Endothelial cell of umbilical vein (primary cell): ENCODE results near the gene FAM210A. TPM values are rescaled to one million over a fixed set of nuclear protein-coding genes. Genes with fewer than 3 reads are reported as not detected.

Source experiments
- BruUV-seq: library from RNA; stranded (reverse); fragments of 400-500 nt; replicated peaks from 2 replicates; lab custom pipeline; 2021; lab: Mats Ljungman, UMichigan
- CTCF ChIA-PET: fragments of 300-600, 350-600 bp; sonication (Branson Sonifier 250); formaldehyde crosslinking; loops from one replicate; lab custom pipeline; 2021; ENCODE audit warnings: antibody characterized with exemption, inconsistent platforms; lab: Charles Lee
- POLR2A ChIA-PET: fragments of 300-600, 350-600 bp; sonication (Branson Sonifier 250); formaldehyde crosslinking; loops from one replicate; lab custom pipeline; 2021; ENCODE audit warnings: antibody characterized with exemption, inconsistent platforms; lab: Charles Lee
- DNase-seq: peaks from one replicate; pipeline ENCODE4 v3.0.0-alpha.2; 2011; ENCODE audit warnings: low read depth, low spot score
- FAIRE-seq: peaks from 2 replicates; lab custom pipeline; 2011; peaks lifted over from hg19 to GRCh38; lab: Jason Lieb, UNC
- H2AFZ ChIP-seq: 2 replicates; pipeline ENCODE4 v1.6.0; 2012; ENCODE audit warnings: low read depth, low read length, control low read depth, inconsistent platforms
- H3K27ac ChIP-seq: 2 replicates; pipeline ENCODE4 v1.5.1; 2011; ENCODE audit warnings: low read depth, mild to moderate bottlenecking, control low read depth, low read length, moderate library complexity; ENCODE audit not compliant: insufficient read depth
- H3K27me3 ChIP-seq, 2 experiments: 2 replicates each; pipeline versions ENCODE4 v1.6.0 to v1.6.1; 2011; ENCODE audit warnings: low read length in 2 of 2, mixed read lengths in 1 of 2; ENCODE audit not compliant: control insufficient read depth in 2 of 2, insufficient read depth in 2 of 2
- H3K36me3 ChIP-seq, 2 experiments: 2 replicates in 1 of 2; 3 replicates in 1 of 2; pipeline ENCODE4 v1.5.1; 2011; ENCODE audit warnings: low read length in 2 of 2, mild to moderate bottlenecking in 1 of 2, moderate library complexity in 1 of 2; ENCODE audit not compliant: control insufficient read depth in 2 of 2, insufficient read depth in 2 of 2; ENCODE audit errors: extremely low read depth in 1 of 2
- H3K4me1 ChIP-seq: 3 replicates; pipeline ENCODE4 v1.5.1; 2011; ENCODE audit warnings: mild to moderate bottlenecking, low read length; ENCODE audit not compliant: control insufficient read depth, insufficient read depth; ENCODE audit errors: extremely low read depth
- H3K4me2 ChIP-seq: 2 replicates; pipeline ENCODE4 v1.6.1; 2011; ENCODE audit warnings: low read length, control low read depth, mixed read lengths; ENCODE audit not compliant: insufficient read depth
- H3K4me3 ChIP-seq, 3 experiments: fragments of 200-600 bp in 1 of 3; sonication (generic), shearing (Covaris generic) in 1 of 3; replicated peaks in 1 of 3; 2 replicates each; pipeline ENCODE4 v1.5.1; 2011 to 2016; ENCODE audit warnings: control low read depth in 3 of 3, low read length in 3 of 3, mild to moderate bottlenecking in 2 of 3, inconsistent platforms in 1 of 3, low read depth in 1 of 3, moderate library complexity in 1 of 3; ENCODE audit not compliant: insufficient read depth in 1 of 3
- H3K79me2 ChIP-seq: 2 replicates; pipeline ENCODE4 v1.6.0; 2012; ENCODE audit warnings: low read length, inconsistent platforms; ENCODE audit not compliant: control insufficient read depth, insufficient read depth
- H3K9ac ChIP-seq: replicated peaks from 2 replicates; pipeline ENCODE3; 2011; ENCODE audit warnings: low read length, control low read depth; ENCODE audit not compliant: insufficient read depth; ENCODE audit errors: extremely low read depth
- H3K9me1 ChIP-seq: replicated peaks from 3 replicates; pipeline ENCODE4 v1.6.0; 2011; ENCODE audit warnings: mild to moderate bottlenecking, low read length; ENCODE audit not compliant: control insufficient read depth, insufficient read depth; ENCODE audit errors: extremely low read depth
- H3K9me3 ChIP-seq: replicated peaks from 2 replicates; pipeline ENCODE4 v1.5.1; 2012; ENCODE audit warnings: low read length, inconsistent platforms; ENCODE audit not compliant: control insufficient read depth, insufficient read depth
- H4K20me1 ChIP-seq: replicated peaks from 2 replicates; pipeline ENCODE3; 2011; ENCODE audit warnings: mild to moderate bottlenecking, low read length; ENCODE audit not compliant: control insufficient read depth, insufficient read depth; ENCODE audit errors: extremely low read depth
- CTCF ChIP-seq, 2 donors: IDR thresholded peaks; 1 replicate in 1 of 2; 2 replicates in 1 of 2; pipeline ENCODE4 v1.5.1; 2011; ENCODE audit warnings: low read length in 2 of 2, mild to moderate bottlenecking in 2 of 2, moderate library complexity in 2 of 2, control low read depth in 1 of 2, inconsistent platforms in 1 of 2, low read depth in 1 of 2; ENCODE audit not compliant: insufficient read depth in 1 of 2; ENCODE audit errors: extremely low read depth in 1 of 2
- EZH2 ChIP-seq: IDR thresholded peaks from 2 replicates; pipeline ENCODE4 v1.6.1; 2012; ENCODE audit warnings: borderline replicate concordance, low read depth, mild to moderate bottlenecking, moderate library complexity, low read length, inconsistent platforms; ENCODE audit not compliant: severe bottlenecking
- FOS ChIP-seq: IDR thresholded peaks from 2 replicates; pipeline ENCODE4 v1.6.1; 2011; ENCODE audit warnings: mild to moderate bottlenecking, low read length, moderate library complexity, borderline replicate concordance; ENCODE audit not compliant: insufficient read depth
- GATA2 ChIP-seq: IDR thresholded peaks from 2 replicates; pipeline ENCODE4 v1.7.0; 2011; ENCODE audit warnings: low read depth, mild to moderate bottlenecking, moderate library complexity, mixed read lengths, low read length; ENCODE audit not compliant: insufficient read length, insufficient read depth
- JUN ChIP-seq: IDR thresholded peaks from 2 replicates; pipeline ENCODE4 v1.6.1; 2011; ENCODE audit warnings: borderline replicate concordance, low read depth; ENCODE audit not compliant: insufficient read length, insufficient read depth
- MAX ChIP-seq: IDR thresholded peaks from 2 replicates; pipeline ENCODE4 v1.6.1; 2011; ENCODE audit not compliant: insufficient read depth, insufficient read length
- MYC ChIP-seq: IDR thresholded peaks from one replicate; pipeline ENCODE4 v1.6.1; 2011; ENCODE audit warnings: mild to moderate bottlenecking, low read depth, low read length
- POLR2A ChIP-seq: IDR thresholded peaks from 2 replicates; pipeline ENCODE4 v1.6.1; 2012; ENCODE audit warnings: low read depth, mild to moderate bottlenecking, control low read depth, low read length
- POLR2AphosphoS5 ChIP-seq: IDR thresholded peaks from 2 replicates; pipeline ENCODE4 v1.6.1; 2012; ENCODE audit warnings: low read depth, mild to moderate bottlenecking, control low read depth, low read length, moderate library complexity; ENCODE audit not compliant: insufficient read depth
- dilution Hi-C: fragments of 300-500 bp; cut with MboI; formaldehyde crosslinking; loops from one replicate; pipeline ENCODE4 v1.15.0; 2019; ENCODE audit warnings: low sequenced_read_pairs; ENCODE audit not compliant: extremely low pct_ligation_motif_present
- intact Hi-C: fragments of 100-400 bp; cut with micrococcal nuclease; formaldehyde crosslinking; loops from one replicate; pipeline ENCODE4 v1.10.0; 2022
- polyA plus RNA-seq, 4 experiments: library from polyadenylated mRNA; depleted of rRNA in 3 of 4; stranded (reverse) in 3 of 4; unstranded in 1 of 4; fragments of >200 nt; gene quantifications; 2 replicates each; pipeline versions ENCODE4 v1.2.1 to v1.2.3, GENCODE V29; 2011 to 2012; ENCODE audit warnings: missing spikeins in 1 of 4
- total RNA-seq: library from RNA; stranded (reverse); gene quantifications from 2 replicates; pipeline ENCODE4 v1.2.3, GENCODE V29; 2021

Gene FAM210A
- total and polyA plus RNA-seq, 2 donors (not counting 3 experiments of a cell fraction or from before 2014, with no cell fraction given) = 7.1 to 17.3 TPM

- no peaks in the 10 kb centered on the region for H3K9me3 ChIP-seq
- no peak overlapping the region for H3K4me2 ChIP-seq
- H3K4me1 ChIP-seq = peaks cover 30% of the 10 kb centered on the region
- ChIA-PET CTCF (no interaction called here), POLR2A (no interaction called here)
- BruUV-seq = no TSS peak
- H3K4me3 ChIP-seq = no peak overlapping the region
- no peak overlapping the region for H3K27ac ChIP-seq
- no peaks in the 10 kb centered on the region for H3K9me1 ChIP-seq
- H3K79me2 ChIP-seq = no peaks in the 10 kb centered on the region
- TF ChIP-seq POLR2AphosphoS5 (no peak), GATA2 (no peak), CTCF (IDR thresholded peaks at IDR 0.05; ENCODE audit: extremely low read depth in 1 of 2, insufficient read depth in 1 of 2, low read depth in 1 of 2, low read length in 2 of 2) (no peak)
- dilution Hi-C loops = no loop called here
- no peak overlapping the region for H2AFZ ChIP-seq
- H3K9ac ChIP-seq = no peak overlapping the region
- peak; percentile 38 for DNase-seq
- no peaks in the 10 kb centered on the region for H4K20me1 ChIP-seq
- FAIRE-seq = no peak
- no peaks in the 10 kb centered on the region for H3K36me3 ChIP-seq
- intact Hi-C loops = loop anchor here (5.0 kb wide), 1 partner anchor 139 kb away; no protein-coding TSS in a partner anchor
- no peaks in the 10 kb centered on the region for H3K27me3 ChIP-seq
Measured at GRCh38 chr18:13657974-13658373, 68.4 kb downstream of the FAM210A start.

GRCh38 chr18:13653746-13654433 is 72.5 kb downstream of the FAM210A start:
- dilution Hi-C loops (no loop called here), intact Hi-C loops (no loop called here)
- H3K36me3 ChIP-seq = no peaks in the 10 kb centered on the region
- POLR2A ChIA-PET = no interaction called here
- no peak overlapping the region for H3K27ac ChIP-seq
- no peaks in the 10 kb centered on the region for H4K20me1 ChIP-seq
- FAIRE-seq (no peak), DNase-seq (no peak)
- no peak overlapping the region for H2AFZ ChIP-seq
- H3K9ac ChIP-seq = no peak overlapping the region
- CTCF ChIA-PET = no interaction called here
- no peaks in the 10 kb centered on the region for H3K79me2 ChIP-seq
- no peak for TF ChIP-seq EZH2
- no peak for TF ChIP-seq POLR2AphosphoS5
- no peak for TF ChIP-seq MAX
- TF ChIP-seq FOS = no peak
- TF ChIP-seq JUN = no peak
- TF ChIP-seq MYC = no peak
- no peak for TF ChIP-seq CTCF (IDR thresholded peaks at IDR 0.05; ENCODE audit: extremely low read depth in 1 of 2, insufficient read depth in 1 of 2, low read depth in 1 of 2, low read length in 2 of 2)
- no peak for TF ChIP-seq POLR2A
- TF ChIP-seq GATA2 = no peak
- no peak overlapping the region for H3K4me2 ChIP-seq
- peaks cover 12% of the 10 kb centered on the region for H3K4me1 ChIP-seq
- H3K4me3 ChIP-seq = no peak overlapping the region
- H3K9me3 ChIP-seq = no peaks in the 10 kb centered on the region
- BruUV-seq = no TSS peak
- no peaks in the 10 kb centered on the region for H3K9me1 ChIP-seq
- H3K27me3 ChIP-seq = no peaks in the 10 kb centered on the region
